NCI-H446 (cell line): Measurements from ENCODE around the gene WDFY2.

Experiments used
- DNase-seq, 2 experiments: peaks; one replicate each; lab custom pipeline; 2025; lab: John Stamatoyannopoulos, UW

Gene WDFY2

GRCh38 chr13:51601601-51602565 is 17.6 kb downstream of the WDFY2 start:
- DNase-seq: no peak

- no peak for DNase-seq
These were observed 19.5 kb downstream of the WDFY2 start for GRCh38 chr13:51603716-51604115.

DNA sequence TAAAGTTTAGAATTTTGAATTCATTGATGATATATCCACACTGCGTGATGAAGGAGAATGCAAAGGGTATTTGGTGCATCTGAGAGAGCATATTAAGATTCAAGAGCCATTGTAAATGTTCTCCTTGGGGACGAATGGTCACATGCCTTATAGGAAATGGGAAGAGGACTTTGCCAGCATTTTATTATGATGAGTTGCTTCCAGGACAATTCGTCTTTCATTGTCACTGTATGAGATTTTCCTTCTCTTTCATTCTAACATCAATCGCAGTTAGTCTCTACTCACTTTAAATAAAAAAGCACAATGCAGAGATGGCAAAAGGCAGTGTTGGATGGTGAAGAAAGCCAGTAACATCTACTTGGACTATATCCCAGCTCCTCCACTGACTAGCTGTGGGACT is 21.4 kb downstream of the WDFY2 start:
- DNase-seq: no peak

- no peak for DNase-seq
These were observed 22.9 kb downstream of the WDFY2 start for GRCh38 chr13:51607165-51607564.

GRCh38 chr13:51608857-51609406 is 24.7 kb downstream of the WDFY2 start:
- DNase-seq: no peak

DNA sequence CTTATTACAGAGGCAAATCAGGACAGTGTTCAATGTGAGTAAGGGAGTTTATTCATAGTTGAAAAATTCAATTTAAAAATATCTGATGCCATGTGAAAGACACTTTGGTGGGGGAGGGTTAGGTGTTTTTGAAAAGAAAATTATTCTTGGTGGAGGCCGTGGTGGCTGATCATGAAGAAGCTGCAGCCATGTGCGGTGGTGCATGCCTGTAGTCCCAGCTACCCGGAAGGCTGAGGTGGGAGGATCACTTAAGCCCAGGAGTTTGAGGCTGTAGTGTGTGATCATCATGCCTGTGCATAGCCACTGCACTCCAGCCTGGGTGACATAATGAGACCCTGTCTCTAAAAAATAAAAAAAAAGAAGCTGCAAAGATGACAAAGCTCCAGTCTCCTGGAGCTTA is 28.6 kb downstream of the WDFY2 start:
- DNase-seq: no peak

- DNase-seq: no peak
These were observed 29.3 kb downstream of the WDFY2 start for GRCh38 chr13:51613535-51613934.

- peak; percentile 25 to 74 for DNase-seq
These were observed 30.1 kb downstream of the WDFY2 start for GRCh38 chr13:51614350-51614786.

DNA sequence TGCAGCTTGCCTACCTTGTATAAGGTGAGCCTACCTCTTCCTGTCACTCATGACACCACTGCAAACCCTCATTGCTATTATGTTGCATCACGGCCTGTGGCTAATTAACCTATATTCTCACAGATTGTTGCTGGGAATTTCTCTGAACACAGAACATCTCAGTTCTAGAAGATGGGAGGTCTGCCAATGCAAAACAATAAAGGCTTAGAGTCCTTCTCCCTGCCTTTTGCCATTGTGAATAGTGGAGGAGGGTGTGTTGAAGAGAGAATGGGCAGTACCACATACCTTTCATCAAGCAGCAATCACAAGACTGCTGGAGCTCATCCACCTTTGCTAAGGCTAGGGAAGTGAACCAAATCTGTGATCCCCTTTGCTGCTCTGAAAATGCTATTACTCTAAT is 34.4 kb downstream of the WDFY2 start:
- no peak for DNase-seq

GRCh38 chr13:51619614-51620013 is 35.4 kb downstream of the WDFY2 start:
- no peak for DNase-seq

- peak in 1 of 2 experiments; percentile 43 for DNase-seq
These were observed 36.1 kb downstream of the WDFY2 start for GRCh38 chr13:51620165-51620983.

- no peak for DNase-seq
These were observed 37.3 kb downstream of the WDFY2 start for GRCh38 chr13:51621602-51622001.

GRCh38 chr13:51623473-51623872 is 39.2 kb downstream of the WDFY2 start:
- no peak for DNase-seq

DNA sequence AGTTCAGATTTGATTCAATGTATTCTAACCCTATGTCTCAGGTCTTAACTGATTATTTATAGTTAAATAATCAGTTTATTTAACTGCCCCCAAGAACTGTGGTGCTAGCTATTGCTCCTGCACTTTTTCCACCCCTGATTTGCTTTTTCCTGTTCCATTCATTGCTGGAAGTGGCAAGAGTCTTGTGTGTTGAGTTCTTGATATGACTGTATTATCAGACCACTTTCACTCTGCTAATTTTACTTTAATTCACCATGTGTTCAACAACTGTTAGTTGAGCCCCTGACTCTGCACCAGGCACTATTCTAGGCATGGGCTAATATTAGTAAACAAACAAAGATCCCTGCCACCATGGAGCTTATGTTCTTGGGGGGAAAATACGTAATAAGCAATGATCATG is 39.9 kb downstream of the WDFY2 start:
- no peak for DNase-seq

DNA sequence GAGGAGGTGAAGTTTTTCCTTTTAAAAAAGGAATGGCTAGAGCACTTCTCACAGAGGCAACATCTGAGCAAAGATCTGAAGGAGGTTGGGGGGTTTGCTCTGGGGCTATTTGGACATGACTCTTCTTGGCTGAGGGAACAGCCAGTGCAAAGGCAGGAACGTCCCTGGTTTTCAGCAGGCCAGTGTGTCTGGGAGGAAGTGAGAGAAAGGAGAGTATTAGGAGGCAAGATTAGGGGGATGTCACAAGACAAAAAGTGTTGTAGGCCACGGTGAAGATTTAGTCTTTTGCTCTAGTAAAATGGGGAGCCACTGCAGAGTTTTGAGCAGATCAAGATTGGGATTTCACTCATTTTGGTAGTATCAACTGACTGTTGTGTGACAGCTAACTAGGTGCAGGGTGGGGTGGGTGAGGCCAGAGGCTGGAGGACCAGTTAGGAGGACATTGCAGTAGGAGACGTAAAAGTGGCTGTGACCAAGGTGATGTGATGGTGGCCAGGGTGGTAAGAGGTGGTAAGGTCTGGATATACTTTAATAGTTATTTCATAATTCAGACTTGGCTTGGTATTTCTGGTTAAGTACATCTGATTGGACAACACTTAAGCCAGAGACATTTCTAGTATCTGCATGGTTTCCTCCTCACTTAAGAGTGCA is 40.6 kb downstream of the WDFY2 start:
- no peak for DNase-seq

GRCh38 chr13:51625555-51626345 is 41.5 kb downstream of the WDFY2 start:
- DNase-seq: peak; percentile 22 to 80

DNA sequence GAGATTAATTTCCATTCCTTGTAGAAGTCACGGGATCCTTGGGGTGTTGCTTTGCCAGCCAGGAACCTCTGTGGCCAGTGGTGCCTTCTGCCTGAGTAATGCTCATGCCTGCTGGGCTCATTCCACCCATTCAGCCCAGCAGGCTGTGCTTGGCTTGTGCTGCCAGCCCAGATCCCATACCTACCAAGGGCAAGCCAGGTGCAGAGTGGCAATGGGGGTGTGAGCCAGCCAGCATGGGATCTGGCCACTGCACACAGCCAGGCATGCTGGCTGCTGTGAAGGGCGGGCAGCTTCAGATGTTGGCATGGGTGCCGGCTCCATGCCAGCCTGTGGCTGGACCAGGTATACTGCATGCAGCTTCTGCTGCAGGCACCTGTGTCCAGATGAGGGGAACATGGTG is 42.5 kb downstream of the WDFY2 start:
- peak in 1 of 2 experiments; percentile 21 for DNase-seq

DNA sequence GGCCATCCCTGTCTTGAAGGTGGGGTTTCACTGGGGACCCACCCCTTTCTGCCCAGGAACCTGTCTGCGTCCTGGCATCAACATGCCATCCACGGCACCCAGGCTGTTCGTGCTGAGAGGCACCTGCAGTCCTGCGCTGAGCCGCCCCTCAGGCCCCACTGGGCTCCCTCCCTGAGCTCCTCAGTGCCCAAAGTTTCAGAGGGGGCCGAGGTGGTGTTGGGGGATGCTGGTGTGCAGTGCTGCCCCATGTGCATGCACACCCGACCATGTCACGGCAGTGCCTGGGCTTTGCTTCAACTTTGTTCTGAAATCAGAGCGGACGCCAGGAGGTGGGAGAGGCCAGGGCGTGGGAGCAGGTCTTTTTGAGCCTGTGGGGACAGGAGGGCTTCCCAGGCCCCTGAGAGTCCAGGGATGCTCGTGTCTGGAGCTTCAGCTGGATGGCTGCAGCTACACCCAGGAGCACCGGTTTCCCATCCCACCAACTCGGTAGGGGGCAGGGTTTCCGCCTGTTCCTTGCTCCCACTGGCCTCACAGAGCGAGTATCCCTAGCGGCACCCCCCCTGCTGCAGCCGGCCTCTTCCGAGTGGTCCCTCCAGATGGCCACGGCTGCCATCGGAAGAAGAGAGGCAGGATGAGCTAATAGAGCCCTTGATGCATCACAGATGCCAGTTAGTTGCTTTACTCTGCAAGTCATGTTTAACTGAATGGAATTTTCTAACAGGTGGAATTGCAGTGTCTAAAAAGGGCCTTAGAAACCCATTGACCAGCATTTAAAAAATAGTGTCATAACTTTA is 44.0 kb downstream of the WDFY2 start:
- no peak for DNase-seq

DNA sequence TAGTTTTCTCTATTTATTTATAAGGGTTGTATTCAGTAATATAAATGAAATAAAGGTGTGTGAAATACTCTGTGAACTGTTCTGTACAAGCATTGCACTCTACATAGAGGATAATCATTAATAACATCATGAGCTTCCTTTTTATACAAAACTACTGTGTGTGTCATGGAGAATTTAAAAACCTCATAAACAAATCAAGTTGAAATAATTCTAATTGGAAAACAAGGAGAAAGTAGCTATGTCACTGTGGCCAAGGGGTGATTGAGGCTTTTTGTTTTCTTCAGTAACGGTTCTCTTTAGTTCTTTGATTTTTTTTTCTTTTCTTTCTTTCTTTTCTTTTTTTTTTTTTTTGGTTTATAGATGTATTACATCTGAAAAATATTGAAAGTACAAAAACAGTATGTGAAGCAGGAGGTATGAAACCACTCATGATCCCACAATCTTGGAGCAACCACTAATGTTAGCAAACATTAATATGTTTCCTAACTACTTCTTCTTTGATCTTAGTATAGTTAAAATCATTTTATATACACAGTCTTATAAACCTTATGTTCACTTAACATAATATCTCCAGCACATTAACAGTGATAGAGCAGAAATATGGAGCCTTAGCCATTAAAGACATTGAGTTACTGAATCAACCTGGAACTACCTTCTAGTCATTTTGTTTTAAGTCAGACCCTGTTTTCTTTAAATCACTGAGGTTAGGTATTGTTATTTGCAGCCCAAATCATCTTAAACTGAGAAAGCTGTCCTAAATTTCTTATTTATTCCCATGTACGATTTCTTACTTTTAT is 45.4 kb downstream of the WDFY2 start:
- DNase-seq: no peak

GRCh38 chr13:51630288-51630615 is 46.0 kb downstream of the WDFY2 start:
- DNase-seq: no peak
